HG03025 (cell line): Measurements from ENCODE around the gene ARHGEF5.
"Not testable (repeated sequence)": the region's sequence is repeated elsewhere in the genome, so short reads cannot be mapped to it uniquely, and the experiment has no call there.

ENCODE experiments used
- ATAC-seq: cut with Tn5 transposase; IDR thresholded peaks from one replicate; pipeline ENCODE4 v1.9.1; 2021; ENCODE audit warnings: mild to moderate bottlenecking, moderate library complexity; ENCODE audit not compliant: unreplicated experiment, low FRiP score

ARHGEF5 gene

DNA sequence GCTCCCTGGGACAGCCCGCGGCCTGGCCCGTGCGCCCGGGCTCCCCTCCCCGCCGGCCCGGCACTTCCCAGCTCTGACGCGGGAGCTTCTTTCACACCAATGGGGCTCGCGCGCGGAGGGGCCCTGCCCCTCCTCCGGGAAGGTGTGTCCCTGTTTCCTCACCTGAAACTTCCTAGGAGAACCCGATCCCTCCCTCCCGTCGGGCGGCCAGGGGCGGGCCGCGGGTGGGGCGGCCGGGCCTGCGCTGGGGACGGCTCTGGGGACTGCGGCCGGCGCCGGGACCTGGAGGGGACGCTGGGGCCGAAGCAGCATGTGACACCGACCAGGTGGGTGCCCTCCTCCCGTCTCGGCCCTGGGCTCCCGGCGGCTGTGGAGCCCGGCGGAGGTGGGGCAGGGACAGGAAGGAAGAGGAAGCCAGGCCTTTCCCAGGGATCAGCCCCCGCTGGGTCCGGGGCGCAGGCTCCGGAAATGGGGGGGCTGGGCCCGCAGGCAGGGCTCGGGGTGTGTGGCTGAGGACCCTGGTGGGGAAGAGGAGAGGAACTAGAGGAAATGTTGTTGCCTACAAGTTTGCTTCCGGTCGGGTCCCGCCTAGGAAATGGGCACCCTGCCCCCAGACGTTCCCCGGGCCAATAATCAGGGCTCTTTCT is at the start of gene ARHGEF5:
ARHGEF5 (plus strand) TSS at position 227 of the 647 bp plus-strand sequence. CDS start 7,268 bp downstream, outside the sequence.
- ATAC-seq = peak; percentile 69

DNA sequence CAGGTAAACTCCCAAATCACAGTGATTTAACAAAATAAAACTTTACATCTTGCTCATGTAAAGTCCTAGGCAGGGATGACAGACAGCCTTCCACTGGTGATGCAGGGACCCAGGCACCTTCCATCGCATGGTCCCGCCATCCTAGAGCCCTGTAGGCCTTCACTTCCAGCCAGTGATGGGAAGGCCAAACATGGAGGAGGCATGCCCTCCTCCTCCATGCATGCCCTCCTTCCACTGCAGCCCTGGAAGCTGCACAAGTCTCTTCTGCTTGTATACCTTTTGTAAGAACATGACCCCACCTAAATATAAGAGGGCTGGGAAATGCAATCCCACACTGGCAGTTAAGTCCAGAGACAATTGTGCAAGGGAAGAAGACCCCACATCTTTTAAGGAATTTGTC is 45.5 kb upstream of the ARHGEF5 start:
- ATAC-seq = not testable (repeated sequence)

DNA sequence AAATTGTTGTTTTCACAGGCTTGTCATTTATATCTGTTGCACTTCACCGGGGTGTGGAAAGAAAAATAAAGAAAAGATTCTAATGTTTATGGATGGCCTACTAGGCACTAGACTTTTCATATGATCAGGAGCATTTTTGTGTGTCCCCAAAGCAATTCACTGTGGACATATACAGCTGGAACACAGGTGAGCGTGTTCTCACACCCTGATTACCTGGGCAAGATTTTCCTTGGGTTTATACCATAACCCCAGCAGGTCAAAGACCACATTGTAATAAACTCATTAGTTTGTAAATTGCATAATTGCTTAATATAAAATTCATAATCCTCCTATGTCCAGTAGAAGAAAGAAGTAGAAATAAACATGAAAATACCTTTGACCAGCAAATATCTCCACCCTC is 44.0 kb upstream of the ARHGEF5 start:
- not testable (repeated sequence) for ATAC-seq

DNA sequence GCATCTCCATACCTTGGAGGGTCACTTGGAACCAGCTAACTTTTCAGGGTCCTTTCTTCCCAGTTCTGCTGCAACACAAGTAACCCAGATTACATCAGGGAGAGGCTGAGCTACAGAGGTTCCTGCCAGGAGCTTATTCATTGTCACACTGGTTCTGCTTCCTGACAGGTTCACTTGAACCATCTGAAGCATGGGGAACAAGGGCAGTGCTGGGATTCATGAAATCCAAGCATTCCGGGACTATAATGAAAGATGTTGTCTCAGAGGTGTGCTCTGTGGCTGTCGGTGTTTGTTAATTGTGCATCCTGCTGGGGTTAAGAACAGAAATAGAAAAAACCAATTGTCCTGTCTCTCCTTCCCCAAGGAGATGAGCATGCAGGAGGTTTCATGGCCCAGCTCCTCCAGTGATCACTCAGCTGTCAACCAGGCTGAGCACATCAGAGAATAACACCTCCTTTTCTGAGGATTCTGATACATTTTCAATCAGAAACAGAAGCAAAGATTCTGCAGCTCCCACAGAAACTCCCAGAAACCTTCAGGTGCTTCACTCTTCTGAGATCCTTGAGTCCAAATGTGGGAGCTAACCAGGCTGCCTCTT is 43.2 kb upstream of the ARHGEF5 start, which contains the start of gene OR2A1:
OR2A1 (plus strand) TSS at position 548 of the 598 bp plus-strand sequence. CDS start 5,706 bp downstream, outside the sequence.
- ATAC-seq = not testable (repeated sequence)

DNA sequence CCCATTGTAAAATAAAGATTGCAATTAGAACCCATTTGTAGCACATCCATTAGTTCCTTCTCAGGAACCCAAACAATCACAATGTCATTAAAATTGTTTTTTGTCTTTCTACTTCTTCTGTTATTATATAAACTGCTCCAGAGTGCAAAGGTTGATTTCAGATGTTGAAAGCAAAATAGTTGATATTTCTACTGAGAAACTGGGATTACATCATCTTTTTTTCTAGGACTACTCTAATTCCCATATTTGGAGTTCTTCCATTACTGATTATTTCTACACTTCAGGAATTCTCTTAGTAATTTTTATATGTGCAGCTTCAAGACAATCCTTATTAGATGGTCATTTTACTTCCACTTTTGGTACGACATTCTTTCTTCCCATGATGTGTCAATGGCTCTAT is 37.7 kb upstream of the ARHGEF5 start:
- not testable (repeated sequence) for ATAC-seq

DNA sequence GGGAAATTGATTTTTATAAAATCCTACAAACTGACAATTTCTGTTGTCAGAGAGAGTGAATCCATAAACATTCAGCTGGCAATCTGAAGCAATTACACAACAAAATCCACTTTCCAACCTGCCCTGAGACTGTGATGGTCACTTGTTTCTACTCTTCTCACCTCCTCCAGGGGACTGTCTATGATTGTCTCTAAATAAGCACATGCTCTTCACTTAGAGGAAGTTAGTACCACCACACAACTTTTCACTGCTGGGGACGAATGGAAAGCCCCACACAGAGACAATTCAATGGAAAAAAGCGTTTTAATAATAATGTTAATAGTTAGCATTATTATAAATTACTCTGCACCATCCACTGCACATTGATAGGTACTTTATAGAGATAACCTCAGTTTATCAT is 35.7 kb upstream of the ARHGEF5 start:
- ATAC-seq = not testable (repeated sequence)

DNA sequence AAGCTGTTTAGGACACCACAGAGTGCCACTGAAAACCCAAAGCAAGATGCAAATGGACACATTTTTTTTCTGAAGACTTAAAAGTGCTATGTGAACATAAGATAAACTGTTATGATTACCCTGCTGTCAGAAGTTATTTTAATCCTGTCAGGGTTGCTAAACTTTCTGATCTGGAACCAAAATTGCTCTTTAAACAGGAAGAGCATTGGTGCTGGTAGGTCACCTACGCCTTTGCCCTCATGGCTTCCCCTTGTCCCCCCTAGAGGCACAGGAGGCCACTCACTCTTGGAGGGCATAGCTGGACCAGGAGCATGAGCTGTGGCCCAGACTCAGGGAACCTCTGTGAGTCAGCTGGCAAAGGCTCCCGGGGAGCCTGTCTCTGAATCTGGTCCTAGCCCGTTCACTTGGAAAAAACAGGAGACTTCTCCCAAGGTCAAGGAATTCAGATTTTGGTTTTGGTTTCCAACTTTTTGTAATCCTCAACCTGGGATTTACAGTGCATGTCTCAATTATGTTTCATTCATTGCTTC is 33.5 kb upstream of the ARHGEF5 start:
- ATAC-seq = not testable (repeated sequence)

DNA sequence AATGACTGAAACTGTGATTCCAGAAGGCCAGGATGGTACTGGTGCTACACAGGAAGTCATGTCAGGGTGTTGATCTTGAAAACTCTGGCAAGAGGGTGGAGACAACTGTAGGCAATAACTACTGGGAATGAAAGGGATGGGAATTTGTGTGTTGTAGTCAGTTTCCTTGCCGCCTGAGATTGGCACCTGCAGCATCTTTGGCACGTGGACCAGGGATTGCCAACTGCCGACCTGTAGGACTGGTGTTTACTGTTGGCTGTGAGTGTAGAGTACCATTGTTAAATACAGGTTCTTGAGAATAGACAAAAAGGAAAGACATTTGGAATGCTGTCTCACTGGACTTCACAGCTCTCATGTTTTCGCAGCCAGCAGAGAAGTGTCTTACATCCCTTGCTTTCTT is 31.8 kb upstream of the ARHGEF5 start:
- ATAC-seq = not testable (repeated sequence)

DNA sequence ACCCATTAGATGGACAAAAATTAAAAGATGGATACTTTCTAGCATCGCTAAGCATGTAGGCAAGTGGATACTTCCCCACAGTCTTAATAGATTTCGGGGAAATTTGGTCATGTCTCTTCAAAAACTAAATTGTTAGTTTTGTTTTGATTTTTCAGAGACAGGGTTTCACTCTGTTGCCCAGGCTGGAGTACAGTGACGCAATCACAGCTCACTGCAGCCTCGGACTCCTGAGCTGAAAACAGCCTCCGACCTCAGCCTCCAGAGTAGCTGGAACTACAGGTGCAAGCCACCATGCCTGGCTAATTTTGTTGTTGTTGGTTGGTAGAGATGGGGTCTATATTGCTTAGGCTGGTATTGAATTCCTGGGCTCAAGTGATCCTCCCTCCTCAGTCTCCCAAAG is 29.3 kb upstream of the ARHGEF5 start:
- ATAC-seq = not testable (repeated sequence)

DNA sequence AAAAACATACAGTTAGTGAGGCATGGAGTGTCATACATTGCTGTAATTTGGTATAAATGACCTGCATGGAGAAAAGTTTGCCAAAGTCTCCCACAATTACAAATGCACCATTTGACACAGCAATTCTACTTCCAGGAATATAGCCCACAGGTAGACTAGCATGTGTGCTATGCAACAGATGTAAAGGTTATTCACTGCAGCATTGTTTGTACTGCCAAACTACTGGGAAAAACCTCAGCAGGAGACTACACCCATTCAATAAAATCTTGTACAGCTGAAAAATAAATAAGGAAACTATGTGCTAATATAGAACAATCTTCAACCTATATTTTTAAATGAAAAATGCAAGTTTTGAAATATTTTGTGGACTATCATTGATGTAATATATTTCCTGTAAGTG is 25.2 kb upstream of the ARHGEF5 start:
- not testable (repeated sequence) for ATAC-seq

DNA sequence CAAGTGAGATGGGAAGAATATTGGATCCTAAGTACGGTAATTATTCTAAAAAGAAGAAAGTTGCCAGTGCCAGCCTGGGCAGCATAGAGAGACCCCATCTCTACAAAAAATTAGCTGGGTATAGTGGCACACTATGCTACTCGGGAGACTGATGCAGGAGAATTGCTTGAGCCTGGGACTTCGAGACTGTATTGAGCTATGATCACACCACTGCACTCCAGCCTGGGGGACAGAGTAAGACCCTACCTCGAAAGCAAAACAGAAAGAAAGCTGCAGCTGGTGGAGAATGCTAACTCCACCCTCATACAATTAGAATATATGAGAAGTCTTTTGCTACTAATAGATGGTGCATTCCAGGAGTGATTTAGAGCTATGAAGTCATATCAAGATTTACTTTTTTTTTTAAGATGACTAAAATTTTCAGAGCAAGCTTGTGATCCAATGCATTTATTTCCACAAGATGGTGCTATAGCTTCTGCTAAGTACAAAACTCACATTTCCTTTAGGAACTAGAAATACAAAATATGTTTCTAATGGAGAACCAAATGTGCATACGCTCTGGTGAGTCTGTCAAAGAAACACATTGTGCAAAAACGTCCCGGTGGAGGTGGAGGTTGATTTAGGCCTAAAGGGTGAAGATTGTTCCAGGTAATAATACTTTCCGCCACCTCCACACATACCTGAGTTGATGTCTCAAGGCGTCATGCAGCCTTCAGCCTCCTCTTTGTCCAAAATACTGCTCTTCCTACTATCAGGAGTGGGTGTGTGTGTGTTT is 23.8 kb upstream of the ARHGEF5 start:
- not testable (repeated sequence) for ATAC-seq

DNA sequence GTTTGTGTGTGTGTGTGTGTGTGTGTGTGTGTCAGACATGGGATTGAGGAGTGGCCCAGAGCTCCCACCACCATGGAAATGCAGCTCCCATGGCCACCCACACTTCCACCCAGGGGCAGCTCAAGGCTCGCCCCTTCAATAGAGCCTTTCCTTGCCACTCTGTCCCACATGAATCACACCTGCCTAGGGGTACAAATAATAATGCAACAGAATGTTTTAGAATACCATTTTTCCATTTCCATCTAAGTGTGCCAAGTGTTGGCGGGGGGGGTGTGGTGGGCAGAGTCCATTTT is 23.3 kb upstream of the ARHGEF5 start:
- not testable (repeated sequence) for ATAC-seq

DNA sequence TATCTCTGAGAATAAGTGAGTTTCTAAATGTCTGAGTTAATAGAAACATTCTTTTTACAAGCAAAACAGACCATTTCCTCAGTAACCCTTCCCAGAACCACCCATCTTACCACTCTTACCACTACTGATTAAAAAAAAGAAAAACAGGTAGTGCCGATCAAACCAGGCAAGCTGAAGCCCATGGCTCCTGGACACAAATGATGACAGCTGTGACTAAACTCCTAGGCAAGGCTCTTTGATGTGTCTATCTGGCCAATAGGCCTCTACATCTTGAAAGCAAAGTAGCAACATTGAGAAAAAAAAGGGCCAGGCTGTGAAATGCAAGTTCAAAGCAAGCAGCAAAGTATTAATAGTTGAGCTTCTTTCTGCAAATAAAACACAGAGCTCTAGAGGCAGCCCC is 6.6 kb upstream of the ARHGEF5 start:
- ATAC-seq = not testable (repeated sequence)

DNA sequence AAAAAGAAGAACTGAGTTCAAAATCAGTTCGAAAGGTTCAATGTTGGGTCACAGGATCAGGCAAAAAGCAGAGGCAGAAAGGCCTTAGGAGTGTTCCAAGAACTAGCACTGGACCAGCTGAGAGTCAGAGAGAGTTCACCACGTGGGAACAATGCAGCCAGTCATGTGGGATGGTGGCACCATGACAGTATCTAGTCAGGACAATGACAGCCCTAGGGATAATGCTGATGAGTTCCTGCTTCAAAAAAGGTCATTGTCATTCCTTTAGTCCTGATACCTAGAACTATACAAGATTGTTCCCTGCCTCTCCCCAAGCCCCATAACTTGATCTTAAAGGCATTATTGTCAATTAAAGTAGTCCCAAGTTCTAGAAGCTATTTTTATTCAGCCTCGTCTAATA is 3.5 kb upstream of the ARHGEF5 start:
- ATAC-seq = not testable (repeated sequence)

DNA sequence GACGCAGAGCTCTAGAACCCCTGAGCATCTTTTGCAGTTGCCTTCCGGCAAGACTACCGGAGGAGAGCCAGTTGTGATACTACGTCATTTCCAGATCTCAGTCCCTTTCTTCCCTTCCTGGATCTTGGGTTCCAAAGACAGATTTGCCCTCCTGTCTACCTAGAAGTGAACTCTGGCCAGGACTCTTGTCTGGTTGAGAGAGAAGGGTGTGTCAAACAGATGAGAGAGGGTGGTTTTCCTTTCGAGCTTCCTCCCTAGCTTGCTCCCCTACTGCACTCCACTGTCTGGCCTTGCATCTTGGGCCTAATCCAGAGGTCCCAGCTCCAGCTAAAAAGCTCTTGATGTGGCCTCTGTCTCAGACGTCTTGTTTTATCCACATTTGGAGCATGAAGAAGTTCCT is 983 bp downstream of the ARHGEF5 start:
- ATAC-seq = not testable (repeated sequence)

DNA sequence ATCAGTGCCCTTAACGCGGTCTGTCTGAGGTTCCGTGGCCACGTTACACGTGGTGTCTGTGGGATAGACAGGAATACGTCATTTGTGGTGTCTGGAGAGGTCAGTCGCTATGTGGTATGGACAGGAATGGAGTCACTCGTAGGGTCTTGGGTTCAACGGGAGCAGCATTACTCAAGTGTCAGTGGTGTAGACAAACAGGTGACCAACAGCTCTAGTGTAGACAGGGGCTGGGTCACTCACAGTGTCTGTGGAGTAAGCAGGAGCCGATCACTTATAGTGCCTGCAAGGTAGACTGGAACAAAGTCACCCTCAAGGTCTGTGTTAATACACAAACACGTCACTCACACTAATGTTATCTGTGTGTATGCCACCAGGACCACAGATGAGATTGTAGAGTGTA is 1.7 kb downstream of the ARHGEF5 start:
- not testable (repeated sequence) for ATAC-seq

DNA sequence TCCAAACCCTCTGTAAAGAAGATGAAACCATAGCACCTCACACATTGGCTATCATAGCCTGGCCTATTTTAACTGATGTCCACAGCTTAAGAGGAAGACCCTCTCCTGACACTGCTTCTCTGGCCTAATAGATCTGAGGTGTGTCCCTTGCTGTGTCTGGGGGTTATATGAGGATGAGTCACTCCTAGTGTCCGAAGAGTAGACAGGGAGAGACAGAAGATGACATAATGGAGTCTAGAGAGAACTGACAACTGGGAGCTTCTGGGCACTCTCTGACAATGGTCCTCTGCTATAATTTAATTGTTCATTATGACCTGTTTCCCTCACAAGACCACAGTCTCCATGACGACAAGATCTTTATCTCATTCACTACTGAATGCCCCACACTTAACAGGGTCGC is 6.9 kb downstream of the ARHGEF5 start:
- not testable (repeated sequence) for ATAC-seq

DNA sequence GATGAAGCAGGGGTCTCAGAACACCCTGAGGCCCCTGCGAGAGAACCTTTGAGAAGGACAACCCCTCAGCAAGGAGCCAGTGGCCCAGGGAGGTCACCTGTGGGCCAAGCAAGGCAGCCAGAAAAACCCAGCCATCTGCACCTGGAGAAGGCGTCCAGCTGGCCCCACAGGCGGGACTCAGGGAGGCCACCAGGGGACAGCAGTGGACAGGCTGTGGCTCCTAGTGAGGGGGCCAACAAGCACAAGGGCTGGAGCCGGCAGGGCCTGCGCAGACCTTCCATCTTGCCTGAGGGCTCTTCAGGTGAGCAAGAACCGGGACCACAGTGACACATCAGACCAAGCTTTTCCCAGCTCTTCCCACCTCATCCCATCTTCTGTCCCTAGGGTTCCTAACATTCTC is 10.3 kb downstream of the ARHGEF5 start:
- ATAC-seq = not testable (repeated sequence)

DNA sequence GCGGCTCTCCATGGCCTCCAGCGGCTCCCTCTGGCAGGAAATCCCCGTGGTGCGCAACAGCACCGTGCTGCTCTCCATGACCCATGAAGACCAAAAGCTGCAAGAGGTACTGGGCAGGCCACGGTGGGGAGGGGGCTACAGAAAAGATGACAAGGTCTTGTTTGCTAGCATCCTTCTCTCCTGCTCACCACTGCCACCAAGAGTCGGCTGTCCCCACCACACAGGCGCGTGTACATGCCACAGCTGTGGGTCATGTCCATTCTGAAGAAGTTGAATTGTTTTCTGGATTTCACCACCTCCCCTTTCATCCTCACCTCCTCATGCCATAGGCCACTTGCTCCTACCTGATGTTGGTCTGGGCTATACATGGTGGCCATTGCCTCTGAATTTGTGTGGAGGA is 12.0 kb downstream of the ARHGEF5 start:
- not testable (repeated sequence) for ATAC-seq

DNA sequence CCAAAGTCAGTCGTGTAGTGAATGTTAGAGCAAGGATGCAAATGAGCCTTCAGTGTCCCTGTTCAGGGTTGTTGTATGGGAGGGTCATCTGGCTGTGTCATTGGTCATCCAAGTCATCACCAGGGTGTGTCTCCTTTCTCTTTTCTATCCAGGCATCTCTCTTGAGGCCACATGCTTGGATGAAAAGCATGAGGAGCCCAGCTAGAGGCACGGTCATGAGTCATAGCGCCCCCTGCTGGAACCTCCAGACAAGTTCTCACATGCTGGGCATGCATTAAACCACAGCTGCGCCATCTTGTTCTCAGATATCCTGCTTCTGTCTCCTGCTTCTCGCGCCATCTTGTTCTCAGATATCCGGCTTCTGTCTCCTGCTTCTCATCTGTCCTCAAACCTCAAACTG is 14.0 kb downstream of the ARHGEF5 start:
- not testable (repeated sequence) for ATAC-seq

DNA sequence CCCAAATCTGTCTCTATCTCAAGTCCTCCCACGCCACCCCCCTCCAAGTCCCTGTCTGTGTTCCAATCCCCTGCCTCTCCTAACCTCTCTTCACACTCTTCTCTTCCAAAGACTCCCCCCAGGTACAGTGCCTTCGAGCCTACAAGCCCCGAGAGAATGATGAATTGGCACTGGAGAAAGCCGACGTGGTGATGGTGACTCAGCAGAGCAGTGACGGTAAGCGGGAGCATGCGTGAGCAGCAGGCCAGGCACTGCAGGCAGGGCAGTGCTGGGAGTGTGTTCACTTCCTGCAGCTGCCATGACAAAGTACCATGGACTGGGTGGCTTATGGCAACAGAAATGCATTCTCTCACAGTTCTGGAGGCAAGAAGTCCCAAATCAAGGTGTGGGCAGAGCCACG is 23.4 kb downstream of the ARHGEF5 start:
- no peak for ATAC-seq
